Astrocyte of the cerebellum (primary cell): ENCODE measurements around the gene ITSN1.

Source experiments
- DNase-seq: peaks from one replicate; pipeline ENCODE4 v3.0.0-alpha.2; 2011; ENCODE audit warnings: low read depth
- H3K4me3 ChIP-seq: 2 replicates; pipeline ENCODE4 v1.5.1; 2011; ENCODE audit warnings: mild to moderate bottlenecking, low read depth, low read length, moderate library complexity
- CTCF ChIP-seq: IDR thresholded peaks from 2 replicates; pipeline ENCODE4 v1.5.1; 2012; ENCODE audit warnings: low read length, low read depth, moderate library complexity, mild to moderate bottlenecking; ENCODE audit errors: missing control alignments
- in situ Hi-C: cut with HindIII; loops from 2 replicates; pipeline ENCODE4 v1.10.0; 2017; ENCODE audit warnings: low sequenced_read_pairs

ITSN1 gene

GRCh38 chr21:33677450-33677849 is 35.1 kb downstream of the ITSN1 start:
- in situ Hi-C loops: no loop called here
- DNase-seq: no peak
- H3K4me3 ChIP-seq: no peak overlapping the region
- TF ChIP-seq CTCF: no peak

- DNase-seq: no peak
- in situ Hi-C loops: loop anchor here (5.0 kb wide), 1 partner anchor 39 kb away; the partner anchor contains the start of genes CRYZL1 and ITSN1
- TF ChIP-seq CTCF: no peak
- H3K4me3 ChIP-seq: no peak overlapping the region
Measured at GRCh38 chr21:33680870-33681269, 38.6 kb downstream of the ITSN1 start.

- H3K4me3 ChIP-seq: no peak overlapping the region
- in situ Hi-C loops: loop anchor here (5.0 kb wide), 1 partner anchor 41 kb away; the partner anchor contains the start of genes CRYZL1 and ITSN1
- TF ChIP-seq CTCF: no peak
- DNase-seq: peak; percentile 91
Measured at GRCh38 chr21:33682992-33683627, 40.8 kb downstream of the ITSN1 start.

GRCh38 chr21:33684068-33684467 is 41.8 kb downstream of the ITSN1 start:
- in situ Hi-C loops: loop anchor here (5.0 kb wide), 1 partner anchor 42 kb away; the partner anchor contains the start of genes CRYZL1 and ITSN1
- H3K4me3 ChIP-seq: no peak overlapping the region
- no peak for DNase-seq
- TF ChIP-seq CTCF: no peak

DNA sequence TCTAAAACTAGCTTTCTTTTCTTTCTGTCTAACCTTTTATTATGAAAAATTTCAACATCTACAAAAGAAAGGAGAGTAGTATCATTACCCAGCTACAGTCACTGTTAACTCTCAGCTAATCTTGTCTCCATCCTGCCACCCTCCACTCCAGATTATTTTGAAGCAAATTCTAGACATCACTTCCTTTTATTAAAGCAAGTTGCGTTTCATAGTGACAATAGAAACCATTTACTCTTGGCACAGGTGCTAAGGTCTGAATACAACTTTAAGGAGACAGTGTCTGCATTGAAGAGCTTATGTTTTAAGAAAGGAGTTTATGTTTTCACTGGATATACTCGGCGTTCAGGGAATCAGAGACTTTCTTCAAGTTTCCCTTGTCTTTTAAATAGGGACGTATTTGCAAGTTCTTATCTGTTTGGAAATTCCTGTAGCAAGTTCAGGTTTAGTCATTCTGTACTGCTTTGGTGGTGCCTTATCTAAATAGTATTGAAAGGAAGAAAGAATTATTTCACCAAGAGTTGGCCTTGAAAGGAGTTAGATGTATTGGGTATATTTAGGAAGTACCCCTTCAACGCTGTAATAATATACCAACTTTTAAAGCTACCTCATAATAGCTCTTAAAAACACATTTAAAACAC is 42.7 kb downstream of the ITSN1 start:
- no peak overlapping the region for H3K4me3 ChIP-seq
- DNase-seq: no peak
- in situ Hi-C loops: loop anchor here (5.0 kb wide), 1 partner anchor 43 kb away; the partner anchor contains the start of genes CRYZL1 and ITSN1
- no peak for TF ChIP-seq CTCF

- DNase-seq: peak; percentile 66
- no peak for TF ChIP-seq CTCF
- no peak overlapping the region for H3K4me3 ChIP-seq
- in situ Hi-C loops: no loop called here
Measured at GRCh38 chr21:33685613-33686197, 43.4 kb downstream of the ITSN1 start.
